GM12878 (cell line): Measurements from ENCODE around the gene C1QTNF5.
A peak's percentile ranks its signal among the peaks of the same experiment; 100 is the strongest.

Experiments
- CHD2 ChIP-seq: IDR thresholded peaks from 2 replicates; pipeline ENCODE4 v1.6.1; 2011; ENCODE audit warnings: low read depth, low read length, improper control_type of control experiment, borderline replicate concordance
- USF2 ChIP-seq: IDR thresholded peaks from 2 replicates; pipeline ENCODE4 v1.6.1; 2011; ENCODE audit warnings: low read depth, low read length, improper control_type of control experiment, borderline replicate concordance
- TF ChIP-seq, protein P1 (sequence below), 3 experiments: IDR thresholded peaks in 2 of 3; conservative IDR thresholded peaks in 1 of 3; 2 replicates each; pipeline ENCODE4 v1.5.1; 2011; ENCODE audit warnings: low read depth in 3 of 3, low read length in 3 of 3, mild to moderate bottlenecking in 3 of 3, control low read depth in 2 of 3, moderate library complexity in 2 of 3, inconsistent platforms in 1 of 3, mixed read lengths in 1 of 3; ENCODE audit not compliant: control insufficient read depth in 2 of 3, insufficient read depth in 1 of 3; ENCODE audit errors: extremely low read depth in 1 of 3

GRCh38 chr11:119307219-119307618 lies 33.5 kb downstream of the C1QTNF5 start:
- TF ChIP-seq USF2, result no peak
- TF ChIP-seq, protein P1, sequence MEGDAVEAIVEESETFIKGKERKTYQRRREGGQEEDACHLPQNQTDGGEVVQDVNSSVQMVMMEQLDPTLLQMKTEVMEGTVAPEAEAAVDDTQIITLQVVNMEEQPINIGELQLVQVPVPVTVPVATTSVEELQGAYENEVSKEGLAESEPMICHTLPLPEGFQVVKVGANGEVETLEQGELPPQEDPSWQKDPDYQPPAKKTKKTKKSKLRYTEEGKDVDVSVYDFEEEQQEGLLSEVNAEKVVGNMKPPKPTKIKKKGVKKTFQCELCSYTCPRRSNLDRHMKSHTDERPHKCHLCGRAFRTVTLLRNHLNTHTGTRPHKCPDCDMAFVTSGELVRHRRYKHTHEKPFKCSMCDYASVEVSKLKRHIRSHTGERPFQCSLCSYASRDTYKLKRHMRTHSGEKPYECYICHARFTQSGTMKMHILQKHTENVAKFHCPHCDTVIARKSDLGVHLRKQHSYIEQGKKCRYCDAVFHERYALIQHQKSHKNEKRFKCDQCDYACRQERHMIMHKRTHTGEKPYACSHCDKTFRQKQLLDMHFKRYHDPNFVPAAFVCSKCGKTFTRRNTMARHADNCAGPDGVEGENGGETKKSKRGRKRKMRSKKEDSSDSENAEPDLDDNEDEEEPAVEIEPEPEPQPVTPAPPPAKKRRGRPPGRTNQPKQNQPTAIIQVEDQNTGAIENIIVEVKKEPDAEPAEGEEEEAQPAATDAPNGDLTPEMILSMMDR (IDR thresholded peaks at IDR 0.05 in 2 of 3, conservative IDR thresholded peaks at IDR 0.05 in 1 of 3; ENCODE audit: control insufficient read depth in 2 of 3, extremely low read depth in 1 of 3, insufficient read depth in 1 of 3, low read depth in 3 of 3, low read length in 3 of 3), result peak in 1 of 3 experiments; percentile 28; a peak in 1 of 6 replicates
- no peak for TF ChIP-seq CHD2
